ENCODE data around the gene PIP4K2A.

DNA sequence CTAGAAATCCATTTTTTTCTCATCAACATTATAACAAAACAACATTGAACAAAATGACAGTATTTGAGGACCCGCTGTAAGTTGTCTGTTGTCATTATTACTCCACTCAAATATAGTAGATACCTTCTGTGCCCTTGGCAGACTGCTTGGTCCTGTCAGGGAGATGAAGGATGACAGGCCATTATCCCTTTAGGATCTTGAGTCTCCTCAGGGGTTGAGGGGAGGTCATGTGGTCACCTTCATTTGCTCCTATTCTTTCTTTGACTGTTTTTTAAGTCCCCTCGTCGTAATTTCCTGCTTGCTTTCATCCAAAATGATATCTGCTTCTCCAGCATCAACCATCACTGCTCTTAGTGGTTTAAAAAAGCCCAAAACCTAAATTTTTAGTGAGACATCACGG, 2.6 kb upstream of the PIP4K2A start:
- TF ChIP-seq, protein P1, sequence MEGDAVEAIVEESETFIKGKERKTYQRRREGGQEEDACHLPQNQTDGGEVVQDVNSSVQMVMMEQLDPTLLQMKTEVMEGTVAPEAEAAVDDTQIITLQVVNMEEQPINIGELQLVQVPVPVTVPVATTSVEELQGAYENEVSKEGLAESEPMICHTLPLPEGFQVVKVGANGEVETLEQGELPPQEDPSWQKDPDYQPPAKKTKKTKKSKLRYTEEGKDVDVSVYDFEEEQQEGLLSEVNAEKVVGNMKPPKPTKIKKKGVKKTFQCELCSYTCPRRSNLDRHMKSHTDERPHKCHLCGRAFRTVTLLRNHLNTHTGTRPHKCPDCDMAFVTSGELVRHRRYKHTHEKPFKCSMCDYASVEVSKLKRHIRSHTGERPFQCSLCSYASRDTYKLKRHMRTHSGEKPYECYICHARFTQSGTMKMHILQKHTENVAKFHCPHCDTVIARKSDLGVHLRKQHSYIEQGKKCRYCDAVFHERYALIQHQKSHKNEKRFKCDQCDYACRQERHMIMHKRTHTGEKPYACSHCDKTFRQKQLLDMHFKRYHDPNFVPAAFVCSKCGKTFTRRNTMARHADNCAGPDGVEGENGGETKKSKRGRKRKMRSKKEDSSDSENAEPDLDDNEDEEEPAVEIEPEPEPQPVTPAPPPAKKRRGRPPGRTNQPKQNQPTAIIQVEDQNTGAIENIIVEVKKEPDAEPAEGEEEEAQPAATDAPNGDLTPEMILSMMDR (IDR thresholded peaks at IDR 0.05), result no peak
- no peak for TF ChIP-seq POLR2A (IDR thresholded peaks at IDR 0.05)
